H9 (cell line): ENCODE measurements around the gene CYREN. TPM values are rescaled to one million over a fixed set of nuclear protein-coding genes. Genes with fewer than 3 reads are reported as not detected.

Experiments used
- DNase-seq: peaks from one replicate; pipeline ENCODE4 v3.0.0-alpha.2; 2017
- H2AFZ ChIP-seq: one replicate; pipeline ENCODE4 v1.6.1; 2013; ENCODE audit warnings: mild to moderate bottlenecking, low read length, control low read depth, moderate library complexity
- H2AK5ac ChIP-seq: 2 replicates; pipeline ENCODE4 v1.6.1; 2013; ENCODE audit warnings: low read length, control low read depth, mixed read lengths; ENCODE audit not compliant: insufficient read length
- H2BK120ac ChIP-seq: one replicate; pipeline ENCODE4 v1.6.1; 2013; ENCODE audit warnings: low read depth, mild to moderate bottlenecking, low read length, control low read depth, inconsistent platforms; ENCODE audit not compliant: poor library complexity, severe bottlenecking
- H2BK12ac ChIP-seq: 2 replicates; pipeline ENCODE4 v1.6.1; 2013; ENCODE audit warnings: low read length, control low read depth, mixed read lengths, low read depth; ENCODE audit not compliant: insufficient read length
- H2BK15ac ChIP-seq: 2 replicates; pipeline ENCODE4 v1.6.1; 2013; ENCODE audit warnings: low read depth, low read length, control low read depth
- H2BK20ac ChIP-seq: one replicate; pipeline ENCODE4 v1.6.1; 2013; ENCODE audit warnings: low read depth, mild to moderate bottlenecking, low read length, control low read depth, inconsistent platforms; ENCODE audit not compliant: poor library complexity, severe bottlenecking
- H2BK5ac ChIP-seq: 2 replicates; pipeline ENCODE4 v1.6.1; 2013; ENCODE audit warnings: low read length, control low read depth, mixed read lengths; ENCODE audit not compliant: insufficient read length
- H3K14ac ChIP-seq: 2 replicates; pipeline ENCODE4 v1.6.1; 2013; ENCODE audit warnings: low read length, control low read depth; ENCODE audit not compliant: insufficient read depth
- H3K18ac ChIP-seq: 2 replicates; pipeline ENCODE4 v1.6.1; 2013; ENCODE audit warnings: low read depth, mild to moderate bottlenecking, mixed read lengths, low read length, control low read depth; ENCODE audit not compliant: insufficient read length
- H3K23ac ChIP-seq: 2 replicates; pipeline ENCODE4 v1.6.1; 2013; ENCODE audit warnings: low read length, control low read depth, mixed read lengths, low read depth; ENCODE audit not compliant: insufficient read length
- H3K23me2 ChIP-seq: 2 replicates; pipeline ENCODE4 v1.6.1; 2013; ENCODE audit warnings: low read depth, mild to moderate bottlenecking, mixed read lengths, low read length, control low read depth; ENCODE audit not compliant: insufficient read length, poor library complexity, severe bottlenecking
- H3K27ac ChIP-seq: 2 replicates; pipeline ENCODE4 v1.5.1; 2013; ENCODE audit warnings: low read length, control low read depth, mixed read lengths, low read depth; ENCODE audit not compliant: insufficient read length
- H3K27me3 ChIP-seq: 2 replicates; pipeline ENCODE4 v1.6.1; 2013; ENCODE audit warnings: low read length, control low read depth, inconsistent platforms; ENCODE audit not compliant: insufficient read depth
- H3K4ac ChIP-seq: 2 replicates; pipeline ENCODE4 v1.6.1; 2013; ENCODE audit warnings: low read depth, mild to moderate bottlenecking, control low read depth, inconsistent platforms, low read length, moderate library complexity
- H3K4me1 ChIP-seq: 2 replicates; pipeline ENCODE4 v1.6.1; 2013; ENCODE audit warnings: low read length, control low read depth, inconsistent platforms; ENCODE audit not compliant: insufficient read depth
- H3K4me2 ChIP-seq: 2 replicates; pipeline ENCODE4 v1.6.1; 2013; ENCODE audit warnings: low read length, control low read depth, mixed read lengths; ENCODE audit not compliant: insufficient read length, insufficient read depth
- H3K56ac ChIP-seq: 2 replicates; pipeline ENCODE4 v1.6.1; 2013; ENCODE audit warnings: low read depth, mild to moderate bottlenecking, mixed read lengths, low read length, control low read depth; ENCODE audit not compliant: insufficient read length
- H3K79me1 ChIP-seq: 2 replicates; pipeline ENCODE4 v1.6.1; 2013; ENCODE audit warnings: low read depth, mild to moderate bottlenecking, moderate library complexity, low read length, control low read depth, inconsistent platforms; ENCODE audit not compliant: insufficient read depth, poor library complexity, severe bottlenecking
- H3K79me2 ChIP-seq: 2 replicates; pipeline ENCODE4 v1.6.1; 2013; ENCODE audit warnings: low read length, control low read depth, inconsistent platforms; ENCODE audit not compliant: insufficient read depth
- H3K9ac ChIP-seq: 2 replicates; pipeline ENCODE4 v1.6.1; 2013; ENCODE audit warnings: low read length, control low read depth, mixed read lengths; ENCODE audit not compliant: insufficient read length; ENCODE audit errors: extremely low read depth
- H3K9me3 ChIP-seq: one replicate; pipeline ENCODE4 v1.6.1; 2013; ENCODE audit warnings: low read depth, low read length, inconsistent platforms; ENCODE audit not compliant: control insufficient read depth
- H3T11ph ChIP-seq: one replicate; pipeline ENCODE4 v1.6.1; 2013; ENCODE audit warnings: mild to moderate bottlenecking, low read length, control low read depth, inconsistent platforms
- H4K20me1 ChIP-seq: one replicate; pipeline ENCODE4 v1.6.1; 2013; ENCODE audit not compliant: control insufficient read depth, insufficient read length, insufficient read depth
- H4K5ac ChIP-seq: 2 replicates; pipeline ENCODE4 v1.6.1; 2013; ENCODE audit warnings: low read depth, mild to moderate bottlenecking, mixed read lengths, low read length, control low read depth; ENCODE audit not compliant: insufficient read length
- H4K8ac ChIP-seq: replicated peaks from 2 replicates; pipeline ENCODE4 v1.6.1; 2013; ENCODE audit warnings: low read length, control low read depth, mixed read lengths, low read depth; ENCODE audit not compliant: insufficient read length
- H4K91ac ChIP-seq: 2 replicates; pipeline ENCODE4 v1.6.1; 2013; ENCODE audit warnings: low read depth, mild to moderate bottlenecking, moderate library complexity, mixed read lengths, low read length, control low read depth; ENCODE audit not compliant: insufficient read length
- H3K27ac Mint-ChIP-seq, 3 experiments: 2 replicates in 2 of 3; 3 replicates in 1 of 3; pipeline ENCODE4 v1.8.0; 2020 to 2021; ENCODE audit warnings: mixed read lengths in 3 of 3, mild to moderate bottlenecking in 1 of 3, moderate library complexity in 1 of 3
- H3K27me3 Mint-ChIP-seq: 2 replicates; pipeline ENCODE4 v1.8.0; 2021; ENCODE audit warnings: low read depth, mild to moderate bottlenecking, moderate library complexity, mixed read lengths
- H3K36me3 Mint-ChIP-seq, 3 experiments: 2 replicates in 2 of 3; 3 replicates in 1 of 3; pipeline ENCODE4 v1.8.0; 2020 to 2021; ENCODE audit warnings: low read depth in 3 of 3, mixed read lengths in 3 of 3; ENCODE audit not compliant: insufficient read depth in 1 of 3
- H3K4me1 Mint-ChIP-seq, 2 experiments: 2 replicates each; pipeline ENCODE4 v1.8.0; 2020; ENCODE audit warnings: mixed read lengths in 2 of 2
- H3K4me3 Mint-ChIP-seq, 2 experiments: 2 replicates in 1 of 2; 3 replicates in 1 of 2; pipeline ENCODE4 v1.8.0; 2020 to 2021; ENCODE audit warnings: mild to moderate bottlenecking in 2 of 2, mixed read lengths in 2 of 2, moderate library complexity in 1 of 2
- H3K9me3 Mint-ChIP-seq, 2 experiments: 2 replicates in 1 of 2; 3 replicates in 1 of 2; pipeline ENCODE4 v1.8.0; 2020; ENCODE audit warnings: mild to moderate bottlenecking in 2 of 2, mixed read lengths in 2 of 2, moderate library complexity in 1 of 2
- CTCF ChIP-seq: fragments of 200-600 bp; sonication (generic); conservative IDR thresholded peaks from 3 replicates; pipeline ENCODE4 v1.8.0; 2021; ENCODE audit warnings: antibody characterized with exemption, mild to moderate bottlenecking
- WGBS: extraction: QIAGEN DNeasy Blood & Tissue Kit; methylation state at CpG from one replicate; pipeline ENCODE4 v1.1.7; 2013; ENCODE audit warnings: missing lambda C conversion rate, low lambda C conversion rate, mixed read lengths; ENCODE audit not compliant: insufficient read length; ENCODE audit errors: extremely low coverage; 5-methylcytosine and 5-hydroxymethylcytosine counted together
- total RNA-seq: library from RNA; stranded (reverse); gene quantifications from 2 replicates; pipeline ENCODE4 v1.2.1, GENCODE V29; 2021

Gene CYREN
- total RNA-seq, 1 experiment from 2014 or later: 72.0 TPM

GRCh38 chr7:135207406-135208101, 37.0 kb upstream of the CYREN start:
- Histone ChIP-seq H3K27ac (no peak overlapping the region), H2BK5ac (no peak overlapping the region), H2AFZ (no peak overlapping the region), H3K18ac (no peak overlapping the region), H3K14ac (no peak overlapping the region), H3K23me2 (peaks cover 8% of the 10 kb centered on the region), H2BK20ac (no peak overlapping the region), H3K23ac (no peak overlapping the region), H4K5ac (no peak overlapping the region), H2AK5ac (no peak overlapping the region), H2BK120ac (no peak overlapping the region), H3K4me2 (no peak overlapping the region), H3K9ac (no peak overlapping the region), H4K20me1 (no peaks in the 10 kb centered on the region), H3T11ph (no peak overlapping the region), H3K79me1 (no peaks in the 10 kb centered on the region), H3K27me3 (no peaks in the 10 kb centered on the region), H3K56ac (no peak overlapping the region), H4K8ac (no peak overlapping the region), H2BK12ac (no peak overlapping the region), H3K79me2 (no peaks in the 10 kb centered on the region), H4K91ac (no peak overlapping the region), H2BK15ac (no peak overlapping the region), H3K9me3 (no peaks in the 10 kb centered on the region), H3K4me1 (0 out of 2 replicates have a peak, but pooled peaks cover 2% of the 10 kb centered on the region), H3K4ac (no peak overlapping the region)
- Mint-ChIP-seq H3K36me3 (peaks cover 0 to 17% (median 8%) of the 10 kb centered on the region in 3 experiments; a peak in 6 of 7 replicates), H3K27me3 (peaks cover 10% of the 10 kb centered on the region), H3K4me3 (no peak overlapping the region), H3K9me3 (no peaks in the 10 kb centered on the region), H3K27ac (peak overlapping the region in 1 of 3 experiments; percentile 59; a peak in 1 of 7 replicates), H3K4me1 (peaks cover 3 to 16% of the 10 kb centered on the region in 2 experiments; a peak in 2 of 4 replicates)
- WGBS: no CpG with 5 or more reads among the region's 8 CpGs
- TF ChIP-seq CTCF: no peak
- no peak for DNase-seq
